Measurements from ENCODE around the gene CCDC85B. TPM values are rescaled to one million over a fixed set of nuclear protein-coding genes. Genes with fewer than 3 reads are reported as not detected.

Gene CCDC85B
- total and polyA plus RNA-seq, 10 donors = 38.7 to 131 (median 51.3) TPM

DNA sequence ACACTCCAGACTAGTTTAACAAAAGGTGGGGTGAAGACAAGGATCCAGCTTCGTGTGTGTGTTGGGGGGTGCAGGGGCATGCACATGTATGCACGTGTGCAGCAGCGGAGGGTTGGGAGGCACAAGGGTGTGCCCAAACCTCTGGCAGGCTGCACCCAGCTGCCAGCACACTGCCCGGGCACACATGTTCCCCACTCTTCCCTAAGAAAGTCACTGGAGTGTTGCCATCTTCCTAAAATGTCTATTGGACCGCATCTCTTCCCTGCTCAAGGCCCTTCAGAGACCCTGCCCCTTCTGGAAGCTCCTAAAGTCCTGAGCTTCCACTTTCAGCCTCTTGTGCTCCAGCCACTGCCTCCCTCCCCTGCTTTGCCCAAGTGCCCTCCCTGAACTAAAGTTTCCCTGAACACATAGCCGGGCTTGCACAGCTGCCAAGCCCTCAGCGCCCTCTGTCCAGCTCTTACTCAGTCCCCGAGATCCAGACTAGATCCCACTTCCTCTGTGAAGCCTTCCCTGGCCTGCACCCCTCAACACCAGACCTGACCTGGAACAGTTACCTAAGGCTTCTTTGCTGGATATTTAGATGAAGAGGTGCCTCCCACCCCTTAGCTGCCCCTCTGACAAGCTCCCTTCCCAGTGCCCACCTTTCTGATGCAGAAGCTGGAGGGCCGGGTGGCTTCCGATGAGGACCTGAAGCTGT, 38.5 kb upstream of the CCDC85B start:
- 83 to 95% (median 89%) methylated on average over 10 of the region's 10 CpGs for WGBS, 5 donors
- peaks cover 10 to 64% (median 57%) of the 10 kb centered on the region in 6 donors for H3K36me3 ChIP-seq
- H3K4me1 ChIP-seq = peaks cover 19 to 52% (median 36%) of the 10 kb centered on the region in 6 donors
- TF ChIP-seq POLR2AphosphoS5 (IDR thresholded peaks at IDR 0.05) (peak; percentile 8 to 76 (median 54)), POLR2A (IDR thresholded peaks at IDR 0.05) (no peak)
- TF ChIP-seq, protein P1, sequence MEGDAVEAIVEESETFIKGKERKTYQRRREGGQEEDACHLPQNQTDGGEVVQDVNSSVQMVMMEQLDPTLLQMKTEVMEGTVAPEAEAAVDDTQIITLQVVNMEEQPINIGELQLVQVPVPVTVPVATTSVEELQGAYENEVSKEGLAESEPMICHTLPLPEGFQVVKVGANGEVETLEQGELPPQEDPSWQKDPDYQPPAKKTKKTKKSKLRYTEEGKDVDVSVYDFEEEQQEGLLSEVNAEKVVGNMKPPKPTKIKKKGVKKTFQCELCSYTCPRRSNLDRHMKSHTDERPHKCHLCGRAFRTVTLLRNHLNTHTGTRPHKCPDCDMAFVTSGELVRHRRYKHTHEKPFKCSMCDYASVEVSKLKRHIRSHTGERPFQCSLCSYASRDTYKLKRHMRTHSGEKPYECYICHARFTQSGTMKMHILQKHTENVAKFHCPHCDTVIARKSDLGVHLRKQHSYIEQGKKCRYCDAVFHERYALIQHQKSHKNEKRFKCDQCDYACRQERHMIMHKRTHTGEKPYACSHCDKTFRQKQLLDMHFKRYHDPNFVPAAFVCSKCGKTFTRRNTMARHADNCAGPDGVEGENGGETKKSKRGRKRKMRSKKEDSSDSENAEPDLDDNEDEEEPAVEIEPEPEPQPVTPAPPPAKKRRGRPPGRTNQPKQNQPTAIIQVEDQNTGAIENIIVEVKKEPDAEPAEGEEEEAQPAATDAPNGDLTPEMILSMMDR (IDR thresholded peaks at IDR 0.05 in 8 of 11, conservative IDR thresholded peaks at IDR 0.05 in 3 of 11) = no peak
- H3K9me3 ChIP-seq = peaks cover 0 to 10% (median 7%) of the 10 kb centered on the region in 8 donors
- intact Hi-C loops (cut with DNase I; ENCODE audit: low total_unique reads) = no loop called here
- H3K27ac ChIP-seq = peak overlapping the region in 1 of 8 donors; percentile 11
- no peak overlapping the region for H3K4me3 ChIP-seq
- DNase-seq = no peak
- no peaks in the 10 kb centered on the region for H3K27me3 ChIP-seq (replicated peaks in 1 of 7)

DNA sequence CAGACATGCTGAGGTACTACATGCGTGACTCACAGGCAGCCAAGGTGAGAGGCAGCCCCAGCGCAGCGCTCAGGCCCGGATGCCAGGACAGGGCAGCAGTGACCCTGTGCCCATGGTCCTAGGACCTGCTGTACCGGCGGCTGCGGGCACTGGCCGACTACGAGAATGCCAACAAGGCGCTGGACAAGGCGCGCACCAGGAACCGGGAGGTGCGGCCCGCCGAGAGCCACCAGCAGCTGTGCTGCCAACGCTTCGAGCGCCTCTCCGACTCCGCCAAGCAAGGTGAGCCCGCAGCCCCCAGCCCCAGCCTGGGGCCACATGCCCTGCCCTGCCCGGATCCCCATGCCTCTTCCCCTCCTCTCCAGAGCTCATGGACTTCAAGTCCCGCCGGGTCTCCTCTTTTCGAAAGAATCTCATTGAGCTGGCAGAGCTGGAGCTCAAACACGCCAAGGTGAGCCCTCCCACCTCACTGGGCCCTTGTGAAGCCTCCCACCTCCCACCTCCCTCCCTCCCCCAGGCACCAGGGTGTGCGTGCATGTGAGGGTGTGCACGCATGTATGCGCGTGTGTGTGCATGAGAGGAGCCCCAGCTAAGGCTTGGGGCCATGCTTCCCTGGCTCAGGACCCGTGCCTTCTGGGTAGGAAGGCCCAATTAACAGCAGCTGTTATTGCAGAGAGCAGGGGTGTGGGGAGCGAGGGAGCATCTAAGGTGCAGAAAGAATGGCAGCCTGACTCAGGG, 37.8 kb upstream of the CCDC85B start:
- Histone ChIP-seq H3K4me3 (no peak overlapping the region), H3K27ac (no peak overlapping the region), H3K4me1 (peaks cover 19 to 52% (median 36%) of the 10 kb centered on the region in 6 donors), H3K9me3 (peaks cover 0 to 10% (median 7%) of the 10 kb centered on the region in 8 donors), H3K27me3 (replicated peaks in 1 of 7) (no peaks in the 10 kb centered on the region), H3K36me3 (peaks cover 10 to 64% (median 57%) of the 10 kb centered on the region in 6 donors)
- TF ChIP-seq, protein P1 (IDR thresholded peaks at IDR 0.05 in 8 of 11, conservative IDR thresholded peaks at IDR 0.05 in 3 of 11) = no peak
- TF ChIP-seq POLR2AphosphoS5 (IDR thresholded peaks at IDR 0.05) (peak in 2 of 3 donors; percentile 32 to 80), POLR2A (IDR thresholded peaks at IDR 0.05) (no peak)
- DNase-seq = peak; percentile 79
- intact Hi-C loops (cut with DNase I; ENCODE audit: low total_unique reads) = no loop called here
- WGBS, 5 donors = 93 to 97% (median 96%) methylated on average over 19 to 33 of the region's 33 CpGs

DNA sequence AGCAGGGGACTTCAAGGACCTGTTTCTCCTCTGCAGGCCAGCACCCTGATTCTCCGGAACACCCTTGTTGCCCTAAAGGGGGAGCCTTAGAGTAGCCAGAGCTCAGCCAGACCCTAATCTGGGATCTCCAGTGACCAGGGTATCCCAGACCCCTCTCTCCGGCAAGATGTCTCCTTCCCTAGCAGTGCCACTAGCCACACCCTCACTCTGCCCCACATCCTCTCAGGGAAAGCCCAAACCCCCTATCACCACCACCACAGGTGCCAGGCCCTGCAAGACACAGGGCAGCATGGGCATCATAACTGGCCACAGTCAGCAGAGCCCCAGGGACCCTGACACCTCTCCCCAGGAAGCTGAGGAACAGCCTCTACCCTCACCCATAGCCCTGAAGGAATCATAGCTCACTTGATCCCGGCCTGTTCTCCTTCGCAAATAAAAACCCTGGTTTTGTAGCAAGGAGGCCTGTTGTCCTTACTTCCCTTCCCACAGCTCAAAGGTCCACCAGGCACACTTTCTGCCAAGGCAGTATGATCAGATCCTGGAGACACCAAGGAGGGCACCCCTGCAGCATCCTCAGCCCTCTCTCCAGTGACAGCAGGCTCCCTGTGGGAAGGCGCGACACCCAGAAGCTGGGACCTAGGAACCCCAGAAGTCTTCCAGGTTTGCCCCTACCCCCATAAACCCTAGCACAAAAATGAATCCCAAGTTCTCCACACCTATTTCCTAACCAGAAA, 37.1 kb upstream of the CCDC85B start:
- H3K27me3 ChIP-seq (replicated peaks in 1 of 7) = no peaks in the 10 kb centered on the region
- DNase-seq = no peak
- H3K36me3 ChIP-seq = peaks cover 10 to 64% (median 57%) of the 10 kb centered on the region in 6 donors
- H3K9me3 ChIP-seq = peaks cover 0 to 10% (median 7%) of the 10 kb centered on the region in 8 donors
- peak overlapping the region in 1 of 8 donors; percentile 48 for H3K27ac ChIP-seq
- WGBS, 5 donors = 85 to 96% (median 95%) methylated on average over 4 to 6 of the region's 6 CpGs
- TF ChIP-seq POLR2AphosphoS5 (IDR thresholded peaks at IDR 0.05) = peak in 1 of 3 donors; percentile 34
- TF ChIP-seq POLR2A (IDR thresholded peaks at IDR 0.05) = no peak
- TF ChIP-seq, protein P1 (IDR thresholded peaks at IDR 0.05 in 8 of 11, conservative IDR thresholded peaks at IDR 0.05 in 3 of 11) = no peak
- no peak overlapping the region for H3K4me3 ChIP-seq
- intact Hi-C loops (cut with DNase I; ENCODE audit: low total_unique reads) = no loop called here
- H3K4me1 ChIP-seq = peaks cover 19 to 54% (median 39%) of the 10 kb centered on the region in 6 donors

Data from spleen (tissue), 11 donors.